Spleen (tissue), 11 donors: ENCODE measurements around the gene SHKBP1. TPM values are rescaled to one million over a fixed set of nuclear protein-coding genes. Genes with fewer than 3 reads are reported as not detected.

Experiments used
- DNase-seq: peaks from one replicate; pipeline ENCODE4 v3.0.0-alpha.2; 2020
- H3K27ac ChIP-seq, 8 donors: fragments of 200-600 bp; sonication (generic) in 7 of 8; 1 replicate in 4 of 8; 2 replicates in 4 of 8; pipeline versions ENCODE4 v1.5.0 to v1.8.0; 2016 to 2021; ENCODE audit warnings: inconsistent platforms in 4 of 8, mild to moderate bottlenecking in 4 of 8, moderate library complexity in 1 of 8
- H3K27me3 ChIP-seq, 7 donors: fragments of 200-600 bp; sonication (generic) in 6 of 7; replicated peaks in 1 of 7; 1 replicate in 4 of 7; 2 replicates in 3 of 7; pipeline versions ENCODE4 v1.5.0 to v1.8.0; 2016 to 2021; ENCODE audit warnings: inconsistent platforms in 3 of 7, mild to moderate bottlenecking in 1 of 7
- H3K36me3 ChIP-seq, 6 donors: fragments of 200-600 bp; sonication (generic) in 5 of 6; 1 replicate in 4 of 6; 2 replicates in 2 of 6; pipeline versions ENCODE4 v1.5.0 to v1.8.0; 2016 to 2021; ENCODE audit warnings: inconsistent platforms in 2 of 6
- H3K4me1 ChIP-seq, 6 donors: fragments of 200-600 bp; sonication (generic) in 5 of 6; 1 replicate in 3 of 6; 2 replicates in 3 of 6; pipeline versions ENCODE4 v1.5.0 to v1.8.0; 2016 to 2021; ENCODE audit warnings: inconsistent platforms in 3 of 6
- H3K4me3 ChIP-seq, 8 donors: fragments of 200-600 bp; sonication (generic) in 7 of 8; 1 replicate in 4 of 8; 2 replicates in 4 of 8; pipeline versions ENCODE4 v1.5.0 to v1.8.0; 2016 to 2021; ENCODE audit warnings: inconsistent platforms in 4 of 8, mild to moderate bottlenecking in 4 of 8, moderate library complexity in 2 of 8
- H3K9me3 ChIP-seq, 8 donors: fragments of 200-600 bp; sonication (generic) in 7 of 8; 1 replicate in 4 of 8; 2 replicates in 4 of 8; pipeline versions ENCODE4 v1.5.0 to v1.8.0; 2016 to 2021; ENCODE audit warnings: inconsistent platforms in 4 of 8
- POLR2A ChIP-seq, 3 donors: fragments of 450-650 bp; IDR thresholded peaks; one replicate each; pipeline ENCODE4 v1.5.1; 2017; ENCODE audit warnings: antibody characterized with exemption in 3 of 3, mild to moderate bottlenecking in 1 of 3
- POLR2AphosphoS5 ChIP-seq, 3 donors: sonication (generic); formaldehyde crosslinking; IDR thresholded peaks; one replicate each; pipeline ENCODE4 v1.5.1; 2017; ENCODE audit warnings: antibody characterized with exemption in 3 of 3
- WGBS, 5 donors: extraction: QIAGEN DNeasy Blood & Tissue Kit in 3 of 5; methylation state at CpG; one replicate each; pipeline versions ENCODE4 v1.1.5 to v1.1.7; 2013 to 2018; 5-methylcytosine and 5-hydroxymethylcytosine counted together
- intact Hi-C: fragments of 100-400 bp; cut with DNase I; formaldehyde crosslinking; loops from one replicate; pipeline ENCODE4 v1.15.0; 2023; ENCODE audit warnings: low total_unique reads
- polyA plus RNA-seq, 3 donors: library from polyadenylated mRNA; stranded (reverse); fragments of 200-250 nt; gene quantifications; one replicate each; pipeline ENCODE4 v1.2.1, GENCODE V29; 2013
- total RNA-seq, 7 donors: library from RNA; depleted of rRNA in 3 of 7; stranded (reverse); fragments of >200 nt in 3 of 7; fragmentation: NEBNext Ultra II Directional in 4 of 7; extraction: Animal tissue kit (Norgen Biotek cat#: 25700) in 4 of 7; gene quantifications; one replicate each; pipeline versions ENCODE4 v1.1.0 to v1.2.1, GENCODE V29; 2016 to 2021
- TF ChIP-seq, protein P1 (sequence below), 11 experiments: fragments of 200-600 bp in 7 of 11; fragments of 450-650 bp in 4 of 11; sonication (generic) in 4 of 11; IDR thresholded peaks in 8 of 11; conservative IDR thresholded peaks in 3 of 11; 1 replicate in 7 of 11; 2 replicates in 4 of 11; pipeline versions ENCODE4 v1.4.0 to v1.8.0; 2016 to 2021; ENCODE audit warnings: antibody characterized with exemption in 11 of 11, inconsistent platforms in 4 of 11, mild to moderate bottlenecking in 1 of 11
- donor health status: healthy with polysubstance abuse.
- donor health status: DM: no; HTN: no; CAD: no; lungs with moderate emphysema.
- donor health status: DM: no; HTN: no; CAD: no.
- donor health status: Bipolar disorder and iron deficiency.
- donor health status: healthy.
- donor health status: DM: no; HTN: no; CAD: no.
- donor health status: DM: yes; HTN: yes; CAD: no.

Gene SHKBP1
- total and polyA plus RNA-seq, 10 donors: 102 to 282 (median 151) TPM

DNA sequence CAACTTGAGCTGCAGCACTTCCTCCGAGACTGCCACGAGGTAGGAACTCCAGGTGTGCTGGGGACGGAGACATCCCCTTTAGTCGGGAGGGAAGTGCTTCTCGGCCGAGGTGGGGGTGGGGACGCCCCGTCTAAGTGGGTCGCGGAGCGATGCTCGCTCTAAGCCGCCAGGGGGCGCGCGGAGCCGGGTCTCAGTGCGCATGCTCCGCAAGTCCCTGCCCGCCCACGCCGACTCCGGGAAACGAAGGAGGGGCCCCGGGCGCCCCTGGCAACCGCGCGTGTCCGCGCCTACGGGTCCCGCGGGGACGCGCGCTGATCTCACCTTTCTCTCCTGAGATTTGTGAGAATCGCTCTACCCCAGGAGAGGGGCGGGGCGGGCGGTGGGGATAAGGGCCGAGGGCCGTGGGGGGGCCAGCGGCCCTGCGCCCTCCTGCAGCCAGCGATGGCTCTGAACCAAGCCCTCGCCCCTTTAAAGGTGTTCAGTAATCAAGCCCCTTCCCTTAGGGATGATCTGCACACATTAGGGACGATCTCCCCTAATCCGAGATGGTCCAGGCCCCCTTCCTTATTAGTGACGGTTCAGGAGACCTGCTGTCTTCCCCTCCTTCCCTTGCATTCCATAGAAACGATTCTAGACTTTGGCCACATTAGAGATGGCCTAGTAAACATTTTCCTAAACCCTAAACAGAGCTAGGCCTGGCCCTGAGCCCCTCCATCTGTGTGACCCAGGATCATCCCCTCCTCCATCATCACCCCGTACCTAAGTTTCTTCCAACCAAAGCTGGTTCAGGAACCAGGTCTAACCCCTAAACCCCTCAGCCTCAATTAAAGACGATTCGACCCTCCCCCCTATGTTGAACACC, 47.3 kb upstream of the SHKBP1 start:
- peaks cover 0 to 42% (median 11%) of the 10 kb centered on the region in 7 donors for H3K27me3 ChIP-seq
- intact Hi-C loops: no loop called here
- TF ChIP-seq POLR2AphosphoS5 (IDR thresholded peaks at IDR 0.05) (peak; percentile 33 to 78 (median 58)), POLR2A (IDR thresholded peaks at IDR 0.05) (no peak)
- TF ChIP-seq, protein P1, sequence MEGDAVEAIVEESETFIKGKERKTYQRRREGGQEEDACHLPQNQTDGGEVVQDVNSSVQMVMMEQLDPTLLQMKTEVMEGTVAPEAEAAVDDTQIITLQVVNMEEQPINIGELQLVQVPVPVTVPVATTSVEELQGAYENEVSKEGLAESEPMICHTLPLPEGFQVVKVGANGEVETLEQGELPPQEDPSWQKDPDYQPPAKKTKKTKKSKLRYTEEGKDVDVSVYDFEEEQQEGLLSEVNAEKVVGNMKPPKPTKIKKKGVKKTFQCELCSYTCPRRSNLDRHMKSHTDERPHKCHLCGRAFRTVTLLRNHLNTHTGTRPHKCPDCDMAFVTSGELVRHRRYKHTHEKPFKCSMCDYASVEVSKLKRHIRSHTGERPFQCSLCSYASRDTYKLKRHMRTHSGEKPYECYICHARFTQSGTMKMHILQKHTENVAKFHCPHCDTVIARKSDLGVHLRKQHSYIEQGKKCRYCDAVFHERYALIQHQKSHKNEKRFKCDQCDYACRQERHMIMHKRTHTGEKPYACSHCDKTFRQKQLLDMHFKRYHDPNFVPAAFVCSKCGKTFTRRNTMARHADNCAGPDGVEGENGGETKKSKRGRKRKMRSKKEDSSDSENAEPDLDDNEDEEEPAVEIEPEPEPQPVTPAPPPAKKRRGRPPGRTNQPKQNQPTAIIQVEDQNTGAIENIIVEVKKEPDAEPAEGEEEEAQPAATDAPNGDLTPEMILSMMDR (IDR thresholded peaks at IDR 0.05 in 8 of 11, conservative IDR thresholded peaks at IDR 0.05 in 3 of 11): peak; percentile 93 to 99 (median 97)
- peaks cover 2 to 17% (median 12%) of the 10 kb centered on the region in 6 donors for H3K4me1 ChIP-seq
- DNase-seq: peak; percentile 97
- peak overlapping the region in 3 of 8 donors; percentile 23 to 45 (median 28) for H3K27ac ChIP-seq
- 3 to 6% (median 4%) methylated on average over 23 to 54 of the region's 54 CpGs for WGBS, 5 donors
- peaks cover 0 to 7% (median 5%) of the 10 kb centered on the region in 8 donors for H3K9me3 ChIP-seq
- peak overlapping the region; percentile 34 to 72 (median 48) for H3K4me3 ChIP-seq
- H3K36me3 ChIP-seq: no peaks in the 10 kb centered on the region

GRCh38 chr19:40530091-40530901, 46.4 kb upstream of the SHKBP1 start:
- peaks cover 2 to 17% (median 12%) of the 10 kb centered on the region in 6 donors for H3K4me1 ChIP-seq
- peaks cover 0 to 51% (median 11%) of the 10 kb centered on the region in 7 donors for H3K27me3 ChIP-seq
- no peak for DNase-seq
- intact Hi-C loops: loop anchor here (10.0 kb wide), 1 partner anchor 65 kb away; no protein-coding TSS in a partner anchor
- TF ChIP-seq, protein P1 (IDR thresholded peaks at IDR 0.05 in 8 of 11, conservative IDR thresholded peaks at IDR 0.05 in 3 of 11): no peak
- no peak overlapping the region for H3K27ac ChIP-seq
- peaks cover 0 to 10% (median 8%) of the 10 kb centered on the region in 8 donors for H3K9me3 ChIP-seq
- H3K36me3 ChIP-seq: no peaks in the 10 kb centered on the region
- peak overlapping the region in 2 of 8 donors; percentile 47 to 72 for H3K4me3 ChIP-seq
- 4 to 11% (median 7%) methylated on average over 3 to 75 of the region's 75 CpGs for WGBS, 5 donors

DNA sequence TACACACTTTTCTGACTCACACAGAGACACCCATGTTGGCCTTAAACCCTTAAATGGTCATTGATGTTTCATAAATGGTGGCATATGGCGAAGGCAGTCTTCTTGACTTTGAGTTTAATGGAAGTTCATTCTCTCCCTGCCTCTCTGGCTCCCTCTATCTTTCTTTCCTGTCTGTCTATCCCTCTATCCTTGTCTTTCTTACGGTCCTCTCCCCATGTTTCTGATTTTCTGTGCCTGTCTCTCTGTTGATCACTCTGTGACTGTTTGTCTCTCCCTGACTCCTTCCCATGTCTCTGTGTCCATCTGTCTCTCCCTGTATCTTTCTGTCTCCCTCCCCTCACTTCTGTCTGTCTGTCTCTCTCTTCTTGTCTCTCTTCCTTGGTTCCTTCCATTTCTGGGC, 43.2 kb upstream of the SHKBP1 start:
- intact Hi-C loops: loop anchor here (10.0 kb wide), 1 partner anchor 61 kb away; no protein-coding TSS in a partner anchor
- Histone ChIP-seq H3K36me3 (no peaks in the 10 kb centered on the region), H3K4me3 (no peak overlapping the region), H3K27ac (no peak overlapping the region), H3K4me1 (peaks cover 2 to 17% (median 12%) of the 10 kb centered on the region in 6 donors), H3K27me3 (peaks cover 0 to 59% (median 11%) of the 10 kb centered on the region in 7 donors), H3K9me3 (peaks cover 0 to 10% (median 8%) of the 10 kb centered on the region in 8 donors)
- WGBS, 5 donors: 74 to 87% (median 82%) methylated on average over 2 of the region's 2 CpGs
- TF ChIP-seq POLR2A (IDR thresholded peaks at IDR 0.05) (no peak), POLR2AphosphoS5 (IDR thresholded peaks at IDR 0.05) (no peak)
- TF ChIP-seq, protein P1 (IDR thresholded peaks at IDR 0.05 in 8 of 11, conservative IDR thresholded peaks at IDR 0.05 in 3 of 11): no peak
- DNase-seq: no peak
